Fibroblast of mammary gland (primary cell): ENCODE measurements around the gene CHD1L.

Experiments
- DNase-seq: peaks from one replicate; pipeline ENCODE4 v3.0.0-alpha.2; 2010; ENCODE audit warnings: low read depth
- H3K4me3 ChIP-seq: 2 replicates; pipeline ENCODE4 v1.5.1; 2011; ENCODE audit warnings: low read depth, mild to moderate bottlenecking, low read length, moderate library complexity; ENCODE audit not compliant: control insufficient read depth
- CTCF ChIP-seq: conservative IDR thresholded peaks from 2 replicates; pipeline ENCODE4 v1.5.1; 2011; ENCODE audit warnings: low read depth, low read length, inconsistent platforms; ENCODE audit not compliant: control insufficient read depth, insufficient read depth

CHD1L gene

GRCh38 chr1:147208619-147209018 lies 33.9 kb upstream of the CHD1L start:
- no peak overlapping the region for H3K4me3 ChIP-seq
- no peak for TF ChIP-seq CTCF
- no peak for DNase-seq

DNA sequence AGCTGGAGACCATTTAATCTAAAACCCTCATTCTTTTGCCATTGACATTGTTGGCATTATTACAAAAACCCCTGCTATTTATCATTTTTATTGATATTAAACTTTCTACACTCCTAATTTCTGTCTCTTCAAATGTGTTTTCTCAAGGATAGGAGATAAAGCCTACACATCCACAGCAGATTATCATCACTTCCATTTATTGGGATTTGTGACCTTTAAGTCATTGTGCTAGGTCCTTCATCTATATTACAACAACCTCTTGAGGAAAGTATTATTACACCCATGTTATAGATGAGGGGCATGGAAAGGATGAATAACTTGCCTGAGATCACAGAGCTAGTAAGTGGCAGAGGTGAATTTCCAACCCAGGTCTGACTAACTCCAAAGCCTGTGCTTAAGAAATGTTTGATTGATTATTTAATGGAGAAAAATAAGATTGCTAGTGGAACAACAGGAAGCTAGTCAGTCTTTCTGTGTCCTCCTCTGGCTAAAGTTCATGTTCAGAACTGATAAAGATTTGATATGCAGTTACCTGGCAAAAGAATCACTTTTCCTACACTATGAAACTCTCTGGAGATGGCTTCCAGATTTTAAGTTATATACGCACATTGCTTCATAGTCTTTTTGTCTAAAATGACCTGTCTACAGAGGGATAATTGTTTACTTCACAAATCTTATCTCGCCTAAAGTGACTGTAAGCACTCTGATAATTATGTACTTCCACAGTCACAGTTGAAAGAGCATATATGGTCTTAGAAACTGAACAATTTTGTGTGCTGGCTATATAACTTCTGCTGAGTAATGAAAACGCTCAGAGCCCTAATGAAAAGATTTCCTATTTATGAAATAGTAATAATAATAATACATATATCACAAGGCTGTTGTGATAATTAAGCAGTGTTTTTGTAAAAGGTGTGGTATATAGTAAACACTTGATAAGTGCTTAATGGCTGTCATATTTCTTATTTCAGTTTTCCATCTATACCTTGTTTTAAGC lies 32.4 kb upstream of the CHD1L start:
- DNase-seq = no peak
- TF ChIP-seq CTCF = no peak

GRCh38 chr1:147210987-147211386 lies 31.5 kb upstream of the CHD1L start:
- DNase-seq = no peak
- H3K4me3 ChIP-seq = no peak overlapping the region
- no peak for TF ChIP-seq CTCF

More for the DNA sequence above, 32.4 kb upstream of the CHD1L start:
- H3K4me3 ChIP-seq = no peak overlapping the region

DNA sequence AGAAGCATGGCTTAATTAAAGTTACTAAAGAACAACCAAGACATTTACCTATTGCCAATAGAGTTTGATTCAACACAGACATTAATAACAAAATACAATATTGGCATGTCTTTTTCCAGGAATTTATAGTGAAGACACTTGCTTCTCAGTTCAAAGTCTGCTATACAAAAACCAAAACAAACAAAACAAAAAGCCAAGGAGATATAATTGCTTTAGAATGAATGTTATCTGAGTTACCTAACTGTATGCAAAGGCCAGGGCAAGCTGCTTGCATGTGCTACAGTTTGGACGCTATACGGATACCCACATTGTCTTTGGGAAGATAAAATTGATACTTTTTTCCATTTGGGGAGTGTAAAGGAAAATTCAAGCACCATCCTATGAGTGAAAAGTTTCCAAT lies 30.9 kb upstream of the CHD1L start:
- no peak overlapping the region for H3K4me3 ChIP-seq
- TF ChIP-seq CTCF = no peak
- no peak for DNase-seq

- TF ChIP-seq CTCF = no peak
- DNase-seq = no peak
Observed at GRCh38 chr1:147213271-147213670, 29.2 kb upstream of the CHD1L start.

DNA sequence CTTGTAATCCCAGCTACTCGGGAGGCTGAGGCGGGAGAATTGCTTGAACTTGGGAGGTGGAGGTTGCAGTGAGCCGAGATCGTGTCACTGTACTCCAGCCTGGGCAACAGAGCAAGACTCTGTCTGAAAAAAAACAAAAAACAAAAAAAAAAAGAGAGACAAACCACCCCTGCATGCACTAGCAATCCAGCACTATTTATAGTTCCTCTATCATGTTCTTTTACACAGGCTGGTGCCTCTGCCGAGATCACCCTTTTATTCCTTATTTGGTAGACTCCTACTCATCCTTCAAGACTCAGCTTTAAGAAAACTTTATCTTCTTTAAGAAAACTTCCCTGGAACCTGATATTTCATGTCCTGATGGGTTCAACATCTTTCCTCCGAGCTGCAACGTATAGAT lies 28.2 kb upstream of the CHD1L start:
- TF ChIP-seq CTCF = no peak
- no peak for DNase-seq
- no peak overlapping the region for H3K4me3 ChIP-seq

More at GRCh38 chr1:147213271-147213670, 29.2 kb upstream of the CHD1L start:
- no peak overlapping the region for H3K4me3 ChIP-seq
